ENCODE data around the gene GRK5.
"Not testable (repeated sequence)": the region's sequence is repeated elsewhere in the genome, so short reads cannot be mapped to it uniquely, and the experiment has no call there.

Gene GRK5

GRCh38 chr10:119447823-119448546, 240.6 kb downstream of the GRK5 start:
- DNase-seq: no peak

- no peak for DNase-seq
Measured at GRCh38 chr10:119448628-119449584, 241.5 kb downstream of the GRK5 start.

GRCh38 chr10:119449760-119450461, 242.5 kb downstream of the GRK5 start:
- no peak for DNase-seq

- DNase-seq: no peak
Measured at GRCh38 chr10:119450606-119451299, 243.4 kb downstream of the GRK5 start.

GRCh38 chr10:119451300-119451896, 244.0 kb downstream of the GRK5 start:
- DNase-seq: no peak

GRCh38 chr10:119452396-119452795, 245.0 kb downstream of the GRK5 start:
- no peak for DNase-seq

- no peak for DNase-seq
Measured at GRCh38 chr10:119453313-119453712, 245.9 kb downstream of the GRK5 start.

GRCh38 chr10:119454316-119454715, 246.9 kb downstream of the GRK5 start:
- no peak for DNase-seq

- no peak for DNase-seq
Measured at GRCh38 chr10:119454990-119455389, 247.6 kb downstream of the GRK5 start.

GRCh38 chr10:119455609-119456434, 248.5 kb downstream of the GRK5 start:
- DNase-seq: no peak

- no peak for DNase-seq
Measured at GRCh38 chr10:119456435-119456810, 249.1 kb downstream of the GRK5 start.

- DNase-seq: no peak
Measured at GRCh38 chr10:119457966-119458766, 250.8 kb downstream of the GRK5 start.

GRCh38 chr10:119459681-119460340, 252.4 kb downstream of the GRK5 start:
- no peak for DNase-seq

GRCh38 chr10:119460369-119461195, 253.2 kb downstream of the GRK5 start:
- no peak for DNase-seq

GRCh38 chr10:119461380-119461779, 254.0 kb downstream of the GRK5 start:
- DNase-seq: no peak

GRCh38 chr10:119461923-119462322, 254.6 kb downstream of the GRK5 start:
- DNase-seq: no peak

- DNase-seq: no peak
Measured at GRCh38 chr10:119462773-119463172, 255.4 kb downstream of the GRK5 start.

- not testable (repeated sequence) for DNase-seq
Measured at GRCh38 chr10:119463195-119463594, 255.8 kb downstream of the GRK5 start.

GRCh38 chr10:119465085-119465484, 257.7 kb downstream of the GRK5 start:
- no peak for DNase-seq
